ENCODE measurements around the gene TLK1.

DNA sequence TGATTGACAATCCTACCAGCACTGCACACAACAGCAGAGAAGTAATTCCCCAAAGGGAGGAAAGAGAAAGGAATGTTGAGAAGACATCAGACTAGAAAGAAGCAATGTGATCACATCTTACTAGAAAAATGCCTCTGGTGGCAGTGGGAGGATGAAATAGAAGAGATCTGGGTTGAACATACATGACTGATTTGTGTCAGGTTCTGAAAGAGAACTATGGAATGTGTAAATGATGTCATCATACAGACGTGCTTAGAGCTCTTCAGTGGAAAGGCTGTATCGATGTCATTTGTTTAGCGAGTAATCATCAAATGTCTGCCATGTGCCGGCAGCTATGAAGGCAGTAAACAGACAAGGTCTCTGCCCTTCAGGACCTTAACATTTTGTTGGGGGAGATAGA, 206.8 kb downstream of the TLK1 start:
- TF ChIP-seq POLR2A (IDR thresholded peaks at IDR 0.05) = no peak
- TF ChIP-seq, protein P1, sequence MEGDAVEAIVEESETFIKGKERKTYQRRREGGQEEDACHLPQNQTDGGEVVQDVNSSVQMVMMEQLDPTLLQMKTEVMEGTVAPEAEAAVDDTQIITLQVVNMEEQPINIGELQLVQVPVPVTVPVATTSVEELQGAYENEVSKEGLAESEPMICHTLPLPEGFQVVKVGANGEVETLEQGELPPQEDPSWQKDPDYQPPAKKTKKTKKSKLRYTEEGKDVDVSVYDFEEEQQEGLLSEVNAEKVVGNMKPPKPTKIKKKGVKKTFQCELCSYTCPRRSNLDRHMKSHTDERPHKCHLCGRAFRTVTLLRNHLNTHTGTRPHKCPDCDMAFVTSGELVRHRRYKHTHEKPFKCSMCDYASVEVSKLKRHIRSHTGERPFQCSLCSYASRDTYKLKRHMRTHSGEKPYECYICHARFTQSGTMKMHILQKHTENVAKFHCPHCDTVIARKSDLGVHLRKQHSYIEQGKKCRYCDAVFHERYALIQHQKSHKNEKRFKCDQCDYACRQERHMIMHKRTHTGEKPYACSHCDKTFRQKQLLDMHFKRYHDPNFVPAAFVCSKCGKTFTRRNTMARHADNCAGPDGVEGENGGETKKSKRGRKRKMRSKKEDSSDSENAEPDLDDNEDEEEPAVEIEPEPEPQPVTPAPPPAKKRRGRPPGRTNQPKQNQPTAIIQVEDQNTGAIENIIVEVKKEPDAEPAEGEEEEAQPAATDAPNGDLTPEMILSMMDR (IDR thresholded peaks at IDR 0.05) = no peak
